ENCODE results near the gene LSAMP. TPM values are rescaled to one million over a fixed set of nuclear protein-coding genes. Genes with fewer than 3 reads are reported as not detected.

Gene LSAMP
- total and polyA plus RNA-seq, 2 of the 13 experiments (the other 11 are each of a cell fraction or from before 2014, with no cell fraction given), result not detected

GRCh38 chr3:115792206-115792955 lies 652.9 kb downstream of the LSAMP start (continued):
- TF ChIP-seq FOXO4 (CRISPR knock-in tag; conservative IDR thresholded peaks at IDR 0.05) (no peak), ATM (IDR thresholded peaks at IDR 0.05; ENCODE audit: borderline replicate concordance) (no peak), ZNF30 (CRISPR knock-in tag; IDR thresholded peaks at IDR 0.05) (no peak), MAZ (IDR thresholded peaks at IDR 0.05; ENCODE audit: borderline replicate concordance, low read depth, low read length) (no peak), MAZ (CRISPR knock-in tag; IDR thresholded peaks at IDR 0.05; ENCODE audit: low read depth) (no peak), ZNF572 (CRISPR knock-in tag; IDR thresholded peaks at IDR 0.05) (no peak), ZNF484 (CRISPR knock-in tag; IDR thresholded peaks at IDR 0.05; ENCODE audit: borderline replicate concordance, low read depth) (no peak), ZC3H4 (CRISPR knock-in tag; IDR thresholded peaks at IDR 0.05; ENCODE audit: borderline replicate concordance) (no peak), TCF7 (IDR thresholded peaks at IDR 0.05; ENCODE audit: low read depth) (no peak), ZFP62 (CRISPR knock-in tag; IDR thresholded peaks at IDR 0.05) (no peak), MXD4 (CRISPR knock-in tag; IDR thresholded peaks at IDR 0.05) (no peak; the same call in 1 of the 2 replicates), ZFP90 (CRISPR knock-in tag; IDR thresholded peaks at IDR 0.05; ENCODE audit: borderline replicate concordance) (no peak), ZNF709 (CRISPR knock-in tag; IDR thresholded peaks at IDR 0.05) (0 out of 2 replicates have a peak, but pooled peaks have one; percentile 20), ZNF333 (CRISPR knock-in tag; IDR thresholded peaks at IDR 0.05; ENCODE audit: borderline replicate concordance) (no peak), KDM5B (CRISPR knock-in tag; IDR thresholded peaks at IDR 0.05; ENCODE audit: borderline replicate concordance) (no peak), ZNF33A (CRISPR knock-in tag; IDR thresholded peaks at IDR 0.05; ENCODE audit: borderline replicate concordance) (no peak), MAX (IDR thresholded peaks at IDR 0.05) (peak; percentile 23; the same call in 1 of the 2 replicates), TBP (CRISPR knock-in tag; IDR thresholded peaks at IDR 0.05) (no peak), FOSL1 (CRISPR knock-in tag; IDR thresholded peaks at IDR 0.05; ENCODE audit: borderline replicate concordance) (no peak), SOX6 (IDR thresholded peaks at IDR 0.05) (no peak), SOX6 (CRISPR knock-in tag; IDR thresholded peaks at IDR 0.05) (peak; percentile 61), ZNF577 (CRISPR knock-in tag; IDR thresholded peaks at IDR 0.05; ENCODE audit: borderline replicate concordance, low read depth) (no peak), ZNF616 (CRISPR knock-in tag; IDR thresholded peaks at IDR 0.05; ENCODE audit: low read depth) (no peak), SRF (IDR thresholded peaks at IDR 0.05; ENCODE audit: low read depth, low read length) (no peak)
- TF ChIP-seq, protein P1, sequence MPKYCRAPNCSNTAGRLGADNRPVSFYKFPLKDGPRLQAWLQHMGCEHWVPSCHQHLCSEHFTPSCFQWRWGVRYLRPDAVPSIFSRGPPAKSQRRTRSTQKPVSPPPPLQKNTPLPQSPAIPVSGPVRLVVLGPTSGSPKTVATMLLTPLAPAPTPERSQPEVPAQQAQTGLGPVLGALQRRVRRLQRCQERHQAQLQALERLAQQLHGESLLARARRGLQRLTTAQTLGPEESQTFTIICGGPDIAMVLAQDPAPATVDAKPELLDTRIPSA (CRISPR knock-in tag; IDR thresholded peaks at IDR 0.05; ENCODE audit: borderline replicate concordance), result no peak
- TF ChIP-seq, protein P2, sequence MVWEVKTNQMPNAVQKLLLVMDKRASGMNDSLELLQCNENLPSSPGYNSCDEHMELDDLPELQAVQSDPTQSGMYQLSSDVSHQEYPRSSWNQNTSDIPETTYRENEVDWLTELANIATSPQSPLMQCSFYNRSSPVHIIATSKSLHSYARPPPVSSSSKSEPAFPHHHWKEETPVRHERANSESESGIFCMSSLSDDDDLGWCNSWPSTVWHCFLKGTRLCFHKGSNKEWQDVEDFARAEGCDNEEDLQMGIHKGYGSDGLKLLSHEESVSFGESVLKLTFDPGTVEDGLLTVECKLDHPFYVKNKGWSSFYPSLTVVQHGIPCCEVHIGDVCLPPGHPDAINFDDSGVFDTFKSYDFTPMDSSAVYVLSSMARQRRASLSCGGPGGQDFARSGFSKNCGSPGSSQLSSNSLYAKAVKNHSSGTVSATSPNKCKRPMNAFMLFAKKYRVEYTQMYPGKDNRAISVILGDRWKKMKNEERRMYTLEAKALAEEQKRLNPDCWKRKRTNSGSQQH (CRISPR knock-in tag; IDR thresholded peaks at IDR 0.05; ENCODE audit: low read depth), result no peak

All from HepG2 (cell line).